ENCODE results near the gene ANKRD13D.

ANKRD13D gene

DNA sequence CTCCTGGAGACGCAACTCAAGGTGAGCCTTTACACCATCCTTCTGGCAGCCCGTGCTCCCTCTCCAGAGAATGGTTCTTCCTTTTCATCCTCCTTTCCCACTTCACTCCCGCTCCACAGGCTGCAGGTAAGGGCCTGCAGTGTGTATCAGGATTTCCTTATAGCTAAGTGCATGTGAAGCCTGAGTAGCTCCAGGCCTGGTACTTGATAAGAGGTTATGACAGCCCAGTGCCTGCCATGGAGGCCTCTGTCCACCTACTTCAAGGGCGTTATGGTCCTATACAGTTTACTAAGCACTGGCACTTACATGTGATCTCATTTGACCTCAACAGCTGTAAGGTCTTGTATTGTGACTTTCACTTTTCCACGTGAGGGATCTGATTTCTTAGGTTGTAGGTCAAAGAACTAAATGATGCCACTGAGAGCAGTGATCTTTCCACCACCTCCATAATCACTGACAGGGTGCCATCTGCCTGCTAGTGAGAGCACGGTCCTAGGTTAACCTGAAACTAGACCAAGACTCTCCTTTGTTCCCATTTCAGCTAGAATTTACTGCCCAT lies 32.3 kb downstream of the ANKRD13D start:
- DNase-seq: no peak

DNA sequence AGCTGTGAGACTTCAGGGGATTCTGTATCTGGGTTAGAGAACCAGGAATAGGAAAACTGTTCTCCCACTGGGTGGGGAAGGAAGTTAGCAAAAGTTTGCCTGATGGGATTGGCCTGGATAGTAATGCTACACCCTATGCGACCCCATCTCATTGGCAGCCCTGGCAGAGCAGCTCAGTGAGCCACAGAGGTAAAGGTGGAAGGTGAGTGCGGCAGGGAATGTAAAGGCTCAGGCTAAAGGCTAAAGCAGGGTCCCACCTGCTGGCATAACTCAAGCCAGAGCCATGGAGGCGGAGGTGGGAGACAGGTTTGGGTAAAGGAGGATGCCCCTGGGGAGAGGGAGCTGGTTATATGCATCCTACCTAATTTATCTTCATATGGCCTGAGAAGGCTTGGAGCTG lies 32.9 kb downstream of the ANKRD13D start:
- DNase-seq: no peak

DNA sequence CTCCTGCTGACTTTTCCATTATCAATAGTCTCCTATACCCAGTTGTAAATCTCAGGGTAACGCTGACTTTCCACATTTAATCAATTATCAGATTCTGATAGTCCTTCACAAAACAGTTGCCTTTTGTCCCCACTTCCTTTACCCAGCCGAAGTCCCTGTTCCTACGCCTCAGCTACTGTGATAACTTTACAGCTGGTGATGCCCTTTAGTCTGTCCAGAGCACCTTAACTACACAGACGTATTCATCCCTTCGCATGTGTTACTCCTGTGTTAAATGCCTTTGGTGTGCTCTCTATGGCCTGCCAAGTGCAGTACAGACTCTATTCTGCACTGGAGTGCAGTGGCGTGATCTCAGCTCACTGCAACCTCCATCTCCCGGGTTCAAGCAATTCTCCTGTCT lies 34.4 kb downstream of the ANKRD13D start:
- no peak for DNase-seq

DNA sequence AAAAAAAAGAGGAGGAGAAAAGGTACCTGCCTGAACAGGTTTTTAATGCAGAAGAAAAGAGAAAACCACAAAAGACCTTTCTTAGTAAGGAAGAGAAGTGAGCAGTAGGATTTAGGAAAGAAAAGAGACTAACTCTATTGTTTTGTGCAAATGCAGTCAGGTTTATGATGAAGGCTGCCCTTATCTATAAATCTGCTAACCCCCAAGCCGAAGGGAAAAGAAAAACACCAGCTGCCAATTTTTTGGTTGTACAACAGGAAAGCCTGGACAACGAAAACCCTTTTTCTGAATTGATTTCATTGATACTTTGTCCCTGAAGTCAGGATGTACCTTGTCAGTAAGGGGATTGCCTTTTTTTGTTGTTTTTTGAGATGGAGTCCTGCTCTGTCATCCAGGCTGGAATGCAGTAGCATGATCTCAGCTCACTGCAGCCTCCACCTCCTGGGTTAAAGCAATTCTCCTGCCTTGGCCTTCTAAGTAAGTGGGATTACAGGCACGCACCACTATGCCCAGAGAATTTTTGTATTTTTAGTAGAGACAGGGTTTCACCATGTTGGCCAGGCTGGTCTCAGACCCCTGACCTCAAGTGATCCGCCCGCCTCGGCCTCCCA lies 43.1 kb downstream of the ANKRD13D start:
- DNase-seq: no peak

DNA sequence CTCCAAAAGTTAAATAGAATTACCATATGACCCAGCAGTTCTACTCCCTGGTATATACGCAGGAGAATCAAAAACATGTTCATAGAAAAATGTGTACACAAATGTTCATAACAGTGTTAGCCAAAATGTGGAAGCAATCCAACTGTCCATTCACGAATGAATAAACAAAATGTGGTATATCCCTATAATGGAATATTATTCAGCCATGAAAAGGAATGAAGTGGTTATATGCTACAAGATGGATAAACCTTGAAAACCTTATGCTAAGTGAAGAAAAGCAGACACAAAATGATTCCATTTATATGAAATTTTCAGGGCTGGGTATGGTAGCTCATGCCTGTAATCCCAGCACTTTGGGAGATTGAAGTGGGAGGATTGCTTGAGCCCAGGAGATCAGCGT lies 48.2 kb downstream of the ANKRD13D start:
- no peak for DNase-seq

DNA sequence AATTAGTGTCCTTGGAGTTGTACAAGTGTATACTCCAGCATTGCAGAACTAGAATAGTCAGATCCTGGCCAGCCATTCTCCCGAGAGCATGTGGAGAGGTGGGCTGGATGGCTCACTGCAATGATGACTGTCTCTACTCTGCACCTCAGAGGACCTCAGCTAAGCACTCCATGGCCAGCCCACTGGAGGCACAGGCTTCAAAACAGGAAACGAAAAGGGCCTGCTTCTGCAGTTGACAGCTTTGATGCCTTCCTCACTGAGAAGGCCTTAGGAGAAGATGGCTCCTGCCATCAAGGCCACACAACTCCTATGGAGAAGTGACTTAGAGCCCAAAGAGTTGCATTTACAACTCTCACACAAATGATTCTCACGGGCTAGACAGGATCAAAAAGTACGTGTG lies 55.2 kb downstream of the ANKRD13D start:
- DNase-seq: no peak

DNA sequence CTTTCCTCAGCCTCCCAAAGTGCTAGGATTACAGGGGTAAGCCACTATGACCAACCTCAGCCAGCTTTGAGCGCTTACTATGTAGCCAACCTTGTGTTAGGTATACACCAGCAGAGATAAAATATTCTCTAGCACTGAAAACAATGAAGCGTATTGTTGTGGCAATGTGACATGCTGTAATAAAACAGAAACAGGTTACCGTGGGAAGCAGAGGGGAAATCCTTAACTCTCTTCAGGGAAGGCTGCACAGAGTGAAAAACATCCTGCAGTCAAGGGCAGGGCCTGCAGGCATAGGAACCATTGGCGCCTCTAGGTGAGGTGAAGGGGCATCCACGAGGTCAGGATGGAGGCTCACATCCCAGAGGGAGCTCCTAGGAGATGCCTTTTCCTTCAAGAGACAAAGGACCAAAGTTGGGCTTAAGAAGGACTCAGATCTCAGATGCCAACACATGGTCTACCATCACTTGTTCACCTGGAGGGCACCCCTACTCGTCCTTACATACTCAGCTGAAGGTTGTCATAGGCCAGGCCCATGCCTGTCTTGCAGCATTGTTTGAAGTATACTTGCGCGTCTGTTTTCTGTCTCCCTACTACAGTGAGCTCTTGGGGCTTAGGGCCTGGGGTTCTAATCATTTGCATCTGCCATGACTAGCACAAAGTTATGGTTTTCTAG lies 56.3 kb downstream of the ANKRD13D start:
- no peak for DNase-seq

DNA sequence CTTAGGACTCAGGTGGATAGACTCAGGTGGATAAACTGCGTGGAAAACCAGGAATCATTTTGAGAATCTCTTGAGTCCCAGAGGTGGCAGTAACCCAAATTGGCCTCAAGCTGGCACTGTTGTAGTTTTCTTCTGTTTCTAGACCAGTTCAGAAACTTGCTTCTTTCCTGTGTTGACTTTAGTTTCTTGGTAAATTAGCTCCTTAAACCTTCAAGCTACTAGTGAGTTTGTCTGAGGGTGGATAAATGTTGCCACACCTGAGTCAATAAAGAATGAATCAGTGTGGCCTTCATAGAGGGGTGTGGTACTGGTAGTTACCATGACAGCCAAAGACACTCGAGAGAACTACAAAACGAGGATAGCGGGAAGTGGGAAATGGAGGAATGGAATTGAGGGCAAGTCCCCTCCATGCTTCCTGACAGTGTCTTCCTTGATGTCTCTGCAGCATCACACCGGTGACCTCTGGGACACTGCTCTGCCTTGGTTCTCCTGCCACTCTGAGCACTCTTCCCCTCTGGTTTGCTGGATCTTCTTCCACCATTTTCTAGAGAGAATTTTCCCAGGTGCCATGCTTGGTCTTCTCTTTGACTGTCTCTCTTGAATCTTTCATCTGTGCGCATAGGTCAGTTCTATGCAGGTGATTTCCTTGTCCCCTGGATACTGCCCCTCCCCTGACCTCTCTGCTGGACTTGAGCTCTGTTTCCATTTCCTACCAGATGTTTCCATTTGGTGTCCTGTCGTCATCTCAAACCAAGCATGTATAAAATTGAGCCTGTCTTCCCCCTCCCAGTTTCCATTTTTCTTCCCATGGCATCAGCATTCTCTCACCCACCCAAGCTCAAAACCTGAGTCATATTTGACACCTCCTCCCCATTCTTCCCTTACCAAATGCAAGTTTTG lies 57.1 kb downstream of the ANKRD13D start:
- no peak for DNase-seq

DNA sequence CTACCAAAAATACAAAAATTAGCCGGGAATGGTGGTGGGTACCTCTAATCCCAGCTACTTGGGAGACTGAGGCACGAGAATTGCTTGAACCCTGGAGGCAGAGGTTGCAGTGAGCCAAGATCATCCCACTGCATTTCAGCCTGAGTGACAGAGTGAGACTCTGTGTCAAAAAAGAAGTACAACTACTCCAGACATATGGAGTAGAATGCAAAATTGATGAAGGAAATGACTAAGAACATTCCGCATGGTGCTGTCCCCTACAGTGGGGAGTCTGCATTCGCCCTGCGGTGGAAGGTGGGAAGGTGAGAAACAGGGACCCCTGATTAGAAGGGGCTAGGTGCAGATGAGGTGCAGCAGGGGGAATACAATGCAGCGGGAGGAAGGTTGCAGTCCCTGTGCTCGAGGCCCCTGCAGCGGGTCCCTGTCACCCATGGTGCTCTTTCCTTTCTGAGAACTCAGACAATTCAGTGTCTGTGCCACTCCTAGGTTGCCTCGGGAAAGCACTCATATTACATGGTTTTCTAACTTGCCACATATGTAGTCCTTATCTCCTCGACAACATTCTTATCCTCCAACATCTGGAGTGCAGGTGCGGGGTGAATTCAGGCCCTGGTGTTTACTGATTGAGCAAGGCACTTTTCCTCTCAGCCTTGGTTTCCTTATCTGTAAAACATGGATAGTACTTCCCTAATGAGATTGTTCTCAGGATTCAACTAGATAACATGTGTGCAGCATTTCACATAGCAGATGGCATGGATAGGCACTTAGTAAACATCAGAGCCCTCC lies 59.1 kb downstream of the ANKRD13D start:
- no peak for DNase-seq

DNA sequence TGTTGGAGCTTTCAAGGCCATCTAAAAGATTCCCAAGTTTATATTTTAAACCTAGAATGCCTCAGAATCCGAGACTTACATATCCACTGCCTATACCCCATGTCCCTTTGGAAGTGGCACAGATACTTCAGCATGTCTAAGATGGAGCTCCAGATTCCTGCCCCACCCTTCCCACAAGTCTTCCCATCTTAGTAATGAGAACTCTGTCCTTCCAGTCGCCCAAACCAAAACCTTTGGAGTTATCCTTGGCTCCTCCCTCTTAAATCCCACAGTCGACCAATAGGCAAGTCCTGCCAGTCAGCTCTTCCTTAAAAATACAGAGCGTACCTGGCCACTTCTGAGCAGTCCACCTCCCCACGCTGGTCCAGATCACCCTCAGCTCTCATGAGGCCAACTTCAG lies 59.9 kb downstream of the ANKRD13D start:
- no peak for DNase-seq

DNA sequence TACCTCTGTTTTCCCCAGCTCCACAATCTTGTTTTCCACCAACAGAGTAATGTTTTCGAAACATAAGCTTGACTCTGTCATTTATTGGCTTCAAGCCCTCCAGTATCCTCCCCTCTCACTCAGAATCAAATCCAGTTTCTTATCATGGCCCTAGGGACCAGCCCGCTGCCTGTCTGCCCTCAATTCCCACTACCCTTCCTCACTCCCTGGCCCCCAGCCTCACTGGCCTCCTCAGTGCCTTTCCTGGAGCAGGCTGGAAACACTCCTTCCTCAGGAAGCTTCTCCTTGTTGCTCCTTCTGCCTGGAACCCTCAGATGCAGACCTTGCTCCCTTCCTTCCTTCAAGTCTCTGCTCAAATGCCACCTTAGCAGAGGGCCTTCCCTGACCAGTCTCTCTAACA lies 60.4 kb downstream of the ANKRD13D start:
- no peak for DNase-seq

DNA sequence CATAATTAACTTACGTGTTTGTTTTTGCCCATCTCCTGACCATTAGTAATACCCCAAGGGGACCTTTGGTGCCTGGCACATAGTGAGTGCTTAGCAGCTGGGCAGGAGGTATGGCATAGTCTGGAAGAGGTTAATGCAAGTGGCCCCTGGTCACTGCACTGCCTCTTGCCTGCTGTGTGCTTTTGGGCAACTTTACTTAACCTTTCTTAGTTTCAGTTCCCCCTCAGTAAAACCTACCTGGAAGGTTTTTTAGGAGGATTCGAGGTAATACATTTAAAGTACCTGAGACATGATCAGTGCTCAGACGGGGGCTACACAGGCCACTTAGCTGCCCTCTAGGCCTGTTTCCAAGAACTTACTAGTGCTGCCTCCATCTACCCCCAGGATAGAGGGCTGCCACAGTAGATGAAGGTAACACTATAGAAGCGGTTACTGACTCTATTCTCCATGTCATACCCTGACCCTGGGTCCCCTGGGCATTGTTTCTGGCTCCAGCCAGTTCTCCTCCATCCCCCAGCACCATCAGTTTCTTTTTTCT lies 60.9 kb downstream of the ANKRD13D start:
- DNase-seq: no peak

DNA sequence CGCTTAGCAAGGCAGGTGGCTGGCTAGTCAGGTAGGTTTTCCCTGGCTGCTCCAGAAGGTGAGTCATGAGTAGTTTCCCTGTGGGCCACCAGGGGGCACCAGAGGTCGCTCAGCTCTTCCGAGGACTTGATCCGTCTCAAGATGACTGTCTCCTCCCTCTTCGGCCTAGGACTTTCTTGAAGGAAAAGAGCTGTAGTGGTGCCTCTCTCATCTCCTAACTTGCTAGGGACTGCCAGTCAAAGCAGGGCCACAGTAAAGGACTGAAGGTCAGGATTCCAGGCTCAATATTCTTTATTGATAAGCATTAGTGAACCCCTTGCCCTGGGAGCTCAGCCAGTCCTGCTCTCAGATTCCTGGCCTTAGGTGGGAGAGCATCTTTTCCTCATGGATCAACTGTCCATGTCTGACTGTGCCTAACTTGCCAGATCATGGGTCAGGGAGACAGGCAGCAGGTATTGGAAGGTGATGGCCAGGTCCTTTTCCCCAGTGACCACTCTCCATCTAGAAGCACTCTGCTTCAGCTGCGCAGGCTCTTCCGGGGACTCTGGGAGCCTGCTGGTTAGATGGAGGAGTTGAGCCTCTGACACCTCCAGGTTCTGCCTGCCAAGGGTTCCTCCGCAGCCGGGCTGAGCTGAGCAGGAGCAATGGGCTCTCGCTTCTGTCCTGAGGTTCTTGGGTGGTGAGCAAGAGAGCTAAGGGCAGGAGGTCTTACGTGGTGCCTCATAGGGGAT lies 62.3 kb downstream of the ANKRD13D start:
- no peak for DNase-seq

Measured in activated gamma-delta T cell (primary cell).